ENCODE measurements around the gene CTCF.

CTCF gene

GRCh38 chr16:67652578-67653127 lies 90.3 kb downstream of the CTCF start:
- peak; percentile 54 for DNase-seq (ENCODE audit: low read depth)

- peak; percentile 44 for DNase-seq (ENCODE audit: low read depth)
Observed at GRCh38 chr16:67653128-67653788, 90.9 kb downstream of the CTCF start.

- no peak for DNase-seq (ENCODE audit: low read depth)
Observed at GRCh38 chr16:67653789-67654402, 91.6 kb downstream of the CTCF start.

- DNase-seq (ENCODE audit: low read depth), result no peak
Observed at GRCh38 chr16:67654403-67654911, 92.1 kb downstream of the CTCF start.

- no peak for DNase-seq (ENCODE audit: low read depth)
Observed at GRCh38 chr16:67655363-67655762, 93.0 kb downstream of the CTCF start.

- no peak for DNase-seq (ENCODE audit: low read depth)
Observed at GRCh38 chr16:67656344-67657016, 94.2 kb downstream of the CTCF start.

GRCh38 chr16:67657017-67657608 lies 94.8 kb downstream of the CTCF start:
- no peak for DNase-seq (ENCODE audit: low read depth)

GRCh38 chr16:67657751-67658518 lies 95.6 kb downstream of the CTCF start:
- no peak for DNase-seq (ENCODE audit: low read depth)

GRCh38 chr16:67658849-67659674 lies 96.7 kb downstream of the CTCF start:
- no peak for DNase-seq (ENCODE audit: low read depth)

- DNase-seq (ENCODE audit: low read depth), result peak; percentile 92
Observed at GRCh38 chr16:67659675-67660563, 97.6 kb downstream of the CTCF start, which contains the start of gene ACD. Gene ACD (minus strand): TSS chr16:67660260. CDS start chr16:67660220, 40 bp downstream.

- DNase-seq (ENCODE audit: low read depth), result peak; percentile 98
Observed at GRCh38 chr16:67660564-67661028, 98.3 kb downstream of the CTCF start, which contains the start of gene PARD6A. Gene PARD6A (plus strand): TSS chr16:67660960. CDS start chr16:67661039, 79 bp downstream.

GRCh38 chr16:67661101-67661761 lies 98.9 kb downstream of the CTCF start:
- peak; percentile 48 for DNase-seq (ENCODE audit: low read depth)

GRCh38 chr16:67661886-67662652 lies 99.7 kb downstream of the CTCF start:
- DNase-seq (ENCODE audit: low read depth), result no peak

GRCh38 chr16:67662653-67663010 lies 100.3 kb downstream of the CTCF start:
- DNase-seq (ENCODE audit: low read depth), result no peak

- DNase-seq (ENCODE audit: low read depth), result peak; percentile 55
Observed at GRCh38 chr16:67663151-67663876, 101.0 kb downstream of the CTCF start.

GRCh38 chr16:67663877-67664222 lies 101.5 kb downstream of the CTCF start:
- no peak for DNase-seq (ENCODE audit: low read depth)

- no peak for DNase-seq (ENCODE audit: low read depth)
Observed at GRCh38 chr16:67664258-67664657, 101.9 kb downstream of the CTCF start.

Data from ELR (cell line).